Measurements from ENCODE around the gene RASSF9.

The RASSF9 gene

GRCh38 chr12:85834378-85834777, 1.8 kb downstream of the RASSF9 start:
- Histone ChIP-seq H4K12ac (ENCODE audit: low read depth, low read length) (no peak overlapping the region), H3K4me2 (ENCODE audit: low read length) (no peak overlapping the region), H2BK12ac (ENCODE audit: low read length) (no peak overlapping the region), H4K91ac (ENCODE audit: low read depth, low read length) (no peak overlapping the region), H3K9me3 (ENCODE audit: insufficient read depth, low read depth, low read length) (no peaks in the 10 kb centered on the region), H3K18ac (ENCODE audit: low read length) (no peak overlapping the region), H3K4me1 (ENCODE audit: control insufficient read depth in 1 of 2, insufficient read depth in 2 of 2, low read length in 2 of 2) (peaks cover 5 to 7% of the 10 kb centered on the region in 2 experiments), H2AFZ (ENCODE audit: insufficient read depth, low read length, poor library complexity) (no peak overlapping the region), H2BK120ac (ENCODE audit: insufficient read depth, low read length, poor library complexity) (no peak overlapping the region), H3K9ac (ENCODE audit: low read length) (no peak overlapping the region), H3K27ac (ENCODE audit: low read depth, low read length) (no peak overlapping the region), H3K4me3 (ENCODE audit: low read depth, low read length) (no peak overlapping the region), H3K23ac (ENCODE audit: low read length) (no peak overlapping the region), H3K36me3 (ENCODE audit: control insufficient read depth in 1 of 2, insufficient read depth in 2 of 2, low read length in 2 of 2) (no peaks in the 10 kb centered on the region), H4K8ac (ENCODE audit: low read depth, low read length) (no peak overlapping the region), H3K79me2 (ENCODE audit: control insufficient read depth, insufficient read depth, low read length, poor library complexity) (no peaks in the 10 kb centered on the region), H3K27me3 (ENCODE audit: insufficient read depth, low read length) (no peaks in the 10 kb centered on the region), H3K79me1 (ENCODE audit: low read length) (no peaks in the 10 kb centered on the region), H3K14ac (ENCODE audit: low read length) (no peak overlapping the region), H2BK5ac (ENCODE audit: low read depth, low read length, poor library complexity) (no peak overlapping the region), H3K4ac (ENCODE audit: low read depth, low read length) (no peak overlapping the region), H2AK5ac (ENCODE audit: low read length) (no peak overlapping the region)
- no peak for DNase-seq
- no CpG with 5 or more reads among the region's 2 CpGs for WGBS (ENCODE audit: extremely low coverage, insufficient coverage, insufficient read length)

GRCh38 chr12:85833579-85833978, 2.6 kb downstream of the RASSF9 start:
- no peak overlapping the region for H3K9ac ChIP-seq (ENCODE audit: low read length)
- H3K4me2 ChIP-seq (ENCODE audit: low read length): no peak overlapping the region
- no peak overlapping the region for H4K12ac ChIP-seq (ENCODE audit: low read depth, low read length)
- H2BK12ac ChIP-seq (ENCODE audit: low read length): no peak overlapping the region
- H4K8ac ChIP-seq (ENCODE audit: low read depth, low read length): no peak overlapping the region
- no peaks in the 10 kb centered on the region for H3K9me3 ChIP-seq (ENCODE audit: insufficient read depth, low read depth, low read length)
- H3K79me1 ChIP-seq (ENCODE audit: low read length): no peaks in the 10 kb centered on the region
- no peak overlapping the region for H2BK5ac ChIP-seq (ENCODE audit: low read depth, low read length, poor library complexity)
- no peaks in the 10 kb centered on the region for H3K27me3 ChIP-seq (ENCODE audit: insufficient read depth, low read length)
- H3K14ac ChIP-seq (ENCODE audit: low read length): no peak overlapping the region
- H4K91ac ChIP-seq (ENCODE audit: low read depth, low read length): no peak overlapping the region
- DNase-seq: no peak
- no peak overlapping the region for H3K4ac ChIP-seq (ENCODE audit: low read depth, low read length)
- no peak overlapping the region for H2BK120ac ChIP-seq (ENCODE audit: insufficient read depth, low read length, poor library complexity)
- H3K23ac ChIP-seq (ENCODE audit: low read length): no peak overlapping the region
- H3K27ac ChIP-seq (ENCODE audit: low read depth, low read length): no peak overlapping the region
- no peak overlapping the region for H3K4me3 ChIP-seq (ENCODE audit: low read depth, low read length)
- no peaks in the 10 kb centered on the region for H3K36me3 ChIP-seq (ENCODE audit: control insufficient read depth in 1 of 2, insufficient read depth in 2 of 2, low read length in 2 of 2)
- no peak overlapping the region for H2AFZ ChIP-seq (ENCODE audit: insufficient read depth, low read length, poor library complexity)
- peaks cover 5 to 7% of the 10 kb centered on the region in 2 experiments for H3K4me1 ChIP-seq (ENCODE audit: control insufficient read depth in 1 of 2, insufficient read depth in 2 of 2, low read length in 2 of 2)
- H3K18ac ChIP-seq (ENCODE audit: low read length): no peak overlapping the region
- no peak overlapping the region for H2AK5ac ChIP-seq (ENCODE audit: low read length)
- H3K79me2 ChIP-seq (ENCODE audit: control insufficient read depth, insufficient read depth, low read length, poor library complexity): no peaks in the 10 kb centered on the region

DNA sequence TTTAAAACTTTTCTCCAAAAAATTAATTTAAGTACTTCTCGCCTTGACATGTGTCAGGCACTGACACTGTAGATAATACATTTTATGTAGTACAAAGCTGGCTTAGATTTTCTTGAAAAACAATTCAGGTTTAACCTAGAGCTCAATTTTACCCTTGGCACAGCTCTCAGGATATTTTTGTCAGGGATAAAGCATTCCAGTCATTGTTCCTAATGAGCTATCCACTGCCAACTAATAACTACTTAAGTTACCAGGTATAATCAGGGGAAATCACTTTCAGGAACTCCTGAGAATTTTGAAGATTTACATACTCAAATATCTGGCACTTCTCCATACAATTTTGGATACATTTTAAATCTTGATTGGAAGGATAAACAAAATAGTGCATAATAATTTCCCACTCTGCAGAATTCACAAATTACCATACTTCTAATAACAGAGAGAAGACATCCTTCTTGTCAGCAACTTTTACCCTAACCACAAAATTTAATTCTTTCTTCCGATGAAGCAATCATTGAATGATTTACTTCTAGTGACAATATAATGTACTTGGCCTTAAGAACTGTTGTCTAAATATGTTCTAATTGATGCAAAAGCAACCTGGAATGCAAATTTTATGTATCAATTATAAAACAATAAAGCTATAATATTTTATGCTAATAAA, 4.8 kb downstream of the RASSF9 start:
- H4K91ac ChIP-seq (ENCODE audit: low read depth, low read length): no peak overlapping the region

DNA sequence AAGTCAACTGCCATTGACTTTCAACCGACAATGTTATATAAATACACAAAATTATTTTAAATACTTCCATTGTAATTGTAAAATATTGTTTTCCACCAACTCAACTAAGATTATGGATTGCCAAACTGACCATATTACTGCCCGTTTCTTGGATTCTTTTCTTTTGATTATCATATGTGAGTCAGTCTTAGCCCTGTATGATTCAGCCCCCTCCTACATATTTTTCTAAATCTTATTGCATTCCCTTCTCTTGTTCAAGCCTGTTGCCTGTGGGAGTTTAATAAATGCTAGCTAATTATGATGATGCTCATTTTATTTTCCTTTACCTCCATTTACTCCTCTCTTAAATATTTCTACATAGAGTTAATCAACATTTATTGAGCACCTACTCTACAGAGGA, 6.8 kb downstream of the RASSF9 start:
- Histone ChIP-seq H4K12ac (ENCODE audit: low read depth, low read length) (no peak overlapping the region), H3K36me3 (ENCODE audit: control insufficient read depth in 1 of 2, insufficient read depth in 2 of 2, low read length in 2 of 2) (no peaks in the 10 kb centered on the region), H2BK120ac (ENCODE audit: insufficient read depth, low read length, poor library complexity) (no peak overlapping the region), H3K27ac (ENCODE audit: low read depth, low read length) (no peak overlapping the region), H3K23ac (ENCODE audit: low read length) (no peak overlapping the region), H2BK12ac (ENCODE audit: low read length) (no peak overlapping the region), H3K79me1 (ENCODE audit: low read length) (no peaks in the 10 kb centered on the region), H4K8ac (ENCODE audit: low read depth, low read length) (no peak overlapping the region), H3K79me2 (ENCODE audit: control insufficient read depth, insufficient read depth, low read length, poor library complexity) (no peaks in the 10 kb centered on the region), H3K4ac (ENCODE audit: low read depth, low read length) (no peak overlapping the region), H2AFZ (ENCODE audit: insufficient read depth, low read length, poor library complexity) (no peak overlapping the region), H2AK5ac (ENCODE audit: low read length) (no peak overlapping the region), H3K9ac (ENCODE audit: low read length) (no peak overlapping the region), H3K9me3 (ENCODE audit: insufficient read depth, low read depth, low read length) (no peaks in the 10 kb centered on the region), H3K4me1 (ENCODE audit: control insufficient read depth in 1 of 2, insufficient read depth in 2 of 2, low read length in 2 of 2) (no peaks in the 10 kb centered on the region), H3K18ac (ENCODE audit: low read length) (no peak overlapping the region), H3K4me3 (ENCODE audit: low read depth, low read length) (no peak overlapping the region), H2BK5ac (ENCODE audit: low read depth, low read length, poor library complexity) (no peak overlapping the region), H3K4me2 (ENCODE audit: low read length) (no peak overlapping the region), H3K27me3 (ENCODE audit: insufficient read depth, low read length) (no peaks in the 10 kb centered on the region), H3K14ac (ENCODE audit: low read length) (no peak overlapping the region), H4K91ac (ENCODE audit: low read depth, low read length) (no peak overlapping the region)
- no CpG with 5 or more reads among the region's 2 CpGs for WGBS (ENCODE audit: extremely low coverage, insufficient coverage, insufficient read length)
- DNase-seq: no peak

More for the DNA sequence above, 4.8 kb downstream of the RASSF9 start:
- H3K27ac ChIP-seq (ENCODE audit: low read depth, low read length): no peak overlapping the region
- no peak overlapping the region for H3K14ac ChIP-seq (ENCODE audit: low read length)
- no peak overlapping the region for H3K23ac ChIP-seq (ENCODE audit: low read length)
- H4K8ac ChIP-seq (ENCODE audit: low read depth, low read length): no peak overlapping the region
- H3K4me1 ChIP-seq (ENCODE audit: control insufficient read depth in 1 of 2, insufficient read depth in 2 of 2, low read length in 2 of 2): peaks cover 1% of the 10 kb centered on the region in 2 experiments
- H3K79me1 ChIP-seq (ENCODE audit: low read length): no peaks in the 10 kb centered on the region
- H3K4me3 ChIP-seq (ENCODE audit: low read depth, low read length): no peak overlapping the region
- H3K9me3 ChIP-seq (ENCODE audit: insufficient read depth, low read depth, low read length): no peaks in the 10 kb centered on the region
- H3K27me3 ChIP-seq (ENCODE audit: insufficient read depth, low read length): no peaks in the 10 kb centered on the region
- no CpG with 5 or more reads among the region's 2 CpGs for WGBS (ENCODE audit: extremely low coverage, insufficient coverage, insufficient read length)
- H2BK5ac ChIP-seq (ENCODE audit: low read depth, low read length, poor library complexity): no peak overlapping the region
- no peak overlapping the region for H4K12ac ChIP-seq (ENCODE audit: low read depth, low read length)
- H3K9ac ChIP-seq (ENCODE audit: low read length): no peak overlapping the region
- H3K18ac ChIP-seq (ENCODE audit: low read length): no peak overlapping the region
- no peak overlapping the region for H2AK5ac ChIP-seq (ENCODE audit: low read length)
- H2BK12ac ChIP-seq (ENCODE audit: low read length): no peak overlapping the region
- no peaks in the 10 kb centered on the region for H3K36me3 ChIP-seq (ENCODE audit: control insufficient read depth in 1 of 2, insufficient read depth in 2 of 2, low read length in 2 of 2)
- no peak for DNase-seq
- no peaks in the 10 kb centered on the region for H3K79me2 ChIP-seq (ENCODE audit: control insufficient read depth, insufficient read depth, low read length, poor library complexity)
- no peak overlapping the region for H2BK120ac ChIP-seq (ENCODE audit: insufficient read depth, low read length, poor library complexity)
- H3K4ac ChIP-seq (ENCODE audit: low read depth, low read length): no peak overlapping the region
- H3K4me2 ChIP-seq (ENCODE audit: low read length): no peak overlapping the region
- H2AFZ ChIP-seq (ENCODE audit: insufficient read depth, low read length, poor library complexity): no peak overlapping the region
